ENCODE data around the gene SP2.

GRCh38 chr17:47860386-47860785 is 35.6 kb upstream of the SP2 start:
- TF ChIP-seq, protein P1, sequence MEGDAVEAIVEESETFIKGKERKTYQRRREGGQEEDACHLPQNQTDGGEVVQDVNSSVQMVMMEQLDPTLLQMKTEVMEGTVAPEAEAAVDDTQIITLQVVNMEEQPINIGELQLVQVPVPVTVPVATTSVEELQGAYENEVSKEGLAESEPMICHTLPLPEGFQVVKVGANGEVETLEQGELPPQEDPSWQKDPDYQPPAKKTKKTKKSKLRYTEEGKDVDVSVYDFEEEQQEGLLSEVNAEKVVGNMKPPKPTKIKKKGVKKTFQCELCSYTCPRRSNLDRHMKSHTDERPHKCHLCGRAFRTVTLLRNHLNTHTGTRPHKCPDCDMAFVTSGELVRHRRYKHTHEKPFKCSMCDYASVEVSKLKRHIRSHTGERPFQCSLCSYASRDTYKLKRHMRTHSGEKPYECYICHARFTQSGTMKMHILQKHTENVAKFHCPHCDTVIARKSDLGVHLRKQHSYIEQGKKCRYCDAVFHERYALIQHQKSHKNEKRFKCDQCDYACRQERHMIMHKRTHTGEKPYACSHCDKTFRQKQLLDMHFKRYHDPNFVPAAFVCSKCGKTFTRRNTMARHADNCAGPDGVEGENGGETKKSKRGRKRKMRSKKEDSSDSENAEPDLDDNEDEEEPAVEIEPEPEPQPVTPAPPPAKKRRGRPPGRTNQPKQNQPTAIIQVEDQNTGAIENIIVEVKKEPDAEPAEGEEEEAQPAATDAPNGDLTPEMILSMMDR (conservative IDR thresholded peaks at IDR 0.05; ENCODE audit: low read depth, low read length) = no peak
- no peak for TF ChIP-seq EZH2 (IDR thresholded peaks at IDR 0.05; ENCODE audit: low read length, unreplicated experiment)
